ENCODE results near the gene SFI1. TPM values are rescaled to one million over a fixed set of nuclear protein-coding genes. Genes with fewer than 3 reads are reported as not detected.
A peak's percentile ranks its signal among the peaks of the same experiment; 100 is the strongest.

SFI1 gene
- total RNA-seq, 4 donors from 2014 or later, result 31.1 to 57.6 (median 43.1) TPM

DNA sequence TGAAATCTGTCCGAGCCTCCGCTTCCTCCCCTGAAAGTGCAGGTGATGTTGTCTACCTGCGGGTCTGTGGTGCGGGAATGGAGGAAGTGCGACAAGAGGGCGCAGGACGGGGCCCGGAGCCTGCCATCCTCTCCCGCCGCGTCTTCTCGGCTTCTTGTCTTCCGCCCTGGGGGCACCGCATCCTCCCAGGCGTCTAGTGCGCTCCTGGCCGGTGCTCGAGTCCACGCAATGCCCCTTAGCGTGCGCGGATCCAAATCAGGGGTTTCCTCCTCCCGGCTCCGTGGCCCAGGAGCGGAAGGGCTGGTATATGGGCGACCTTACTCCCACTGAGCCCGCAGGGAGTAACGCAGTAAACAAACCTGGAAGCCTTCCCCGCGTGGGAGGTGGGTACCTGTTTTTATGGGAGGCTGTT, 405 bp downstream of the SFI1 start:
- no peaks in the 10 kb centered on the region for H3K36me3 ChIP-seq
- no peaks in the 10 kb centered on the region for H3K27me3 ChIP-seq
- peak overlapping the region; percentile 30 to 82 (median 50) for H3K4me3 ChIP-seq (replicated peaks in 1 of 3)
- H3K27ac ChIP-seq, result peak overlapping the region; percentile 32 to 87 (median 80)
- H3K4me1 ChIP-seq, result peaks cover 15 to 17% of the 10 kb centered on the region in 2 donors
- WGBS, 2 donors, result 2% methylated on average over 25 of the region's 30 CpGs; no CpG with 5 or more reads in 1 of the 2 donors
- DNase-seq, result peak in 1 of 2 donors; percentile 26
- intact Hi-C loops (cut with DNase I), result loop anchor here (10.0 kb wide), 2 partner anchors 138 to 152 kb away; partner anchors contain the start of gene PATZ1
- TF ChIP-seq, protein P1, sequence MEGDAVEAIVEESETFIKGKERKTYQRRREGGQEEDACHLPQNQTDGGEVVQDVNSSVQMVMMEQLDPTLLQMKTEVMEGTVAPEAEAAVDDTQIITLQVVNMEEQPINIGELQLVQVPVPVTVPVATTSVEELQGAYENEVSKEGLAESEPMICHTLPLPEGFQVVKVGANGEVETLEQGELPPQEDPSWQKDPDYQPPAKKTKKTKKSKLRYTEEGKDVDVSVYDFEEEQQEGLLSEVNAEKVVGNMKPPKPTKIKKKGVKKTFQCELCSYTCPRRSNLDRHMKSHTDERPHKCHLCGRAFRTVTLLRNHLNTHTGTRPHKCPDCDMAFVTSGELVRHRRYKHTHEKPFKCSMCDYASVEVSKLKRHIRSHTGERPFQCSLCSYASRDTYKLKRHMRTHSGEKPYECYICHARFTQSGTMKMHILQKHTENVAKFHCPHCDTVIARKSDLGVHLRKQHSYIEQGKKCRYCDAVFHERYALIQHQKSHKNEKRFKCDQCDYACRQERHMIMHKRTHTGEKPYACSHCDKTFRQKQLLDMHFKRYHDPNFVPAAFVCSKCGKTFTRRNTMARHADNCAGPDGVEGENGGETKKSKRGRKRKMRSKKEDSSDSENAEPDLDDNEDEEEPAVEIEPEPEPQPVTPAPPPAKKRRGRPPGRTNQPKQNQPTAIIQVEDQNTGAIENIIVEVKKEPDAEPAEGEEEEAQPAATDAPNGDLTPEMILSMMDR (IDR thresholded peaks at IDR 0.05), result no peak
- TF ChIP-seq POLR2A (IDR thresholded peaks at IDR 0.05), result no peak
- no peaks in the 10 kb centered on the region for H3K9me3 ChIP-seq

DNA sequence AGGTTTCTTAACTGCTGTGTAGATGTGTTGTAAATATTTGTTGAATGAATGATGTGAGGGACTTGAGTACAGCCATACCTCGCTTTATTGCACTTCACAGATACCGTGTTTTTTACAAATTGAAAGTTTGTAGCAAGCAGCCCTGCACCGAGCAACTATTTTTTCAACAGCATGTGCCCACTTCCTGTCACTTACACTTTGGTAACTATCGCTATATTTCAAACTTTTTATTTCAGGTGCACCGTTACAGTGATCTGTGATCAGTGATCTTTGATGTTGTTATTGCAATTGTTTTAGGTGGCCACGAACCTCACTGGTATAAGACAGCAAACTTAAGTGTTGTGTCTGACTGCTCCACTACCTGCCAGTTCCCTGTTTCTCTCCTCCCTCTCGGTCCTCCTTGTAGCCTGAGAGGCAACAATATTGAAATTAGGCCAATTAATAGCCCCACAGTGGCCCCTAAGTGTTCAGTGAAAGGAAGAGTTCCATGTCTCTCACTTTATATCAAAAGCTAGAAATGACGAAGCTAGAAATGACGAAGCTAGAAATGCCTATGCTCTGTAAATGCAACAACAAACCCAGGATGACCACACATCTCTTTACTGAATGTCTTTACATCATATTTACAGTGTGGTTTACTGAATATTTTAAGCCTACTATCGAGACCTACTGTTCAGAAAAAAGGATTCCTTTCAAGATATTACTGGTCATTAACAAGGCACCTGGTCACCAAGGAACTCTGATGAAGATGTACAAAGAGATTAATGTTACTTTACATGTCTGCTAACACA, 1.0 kb downstream of the SFI1 start:
- peak overlapping the region in 1 of 3 donors; percentile 80 for H3K27ac ChIP-seq
- WGBS, 2 donors, result 86 to 90% methylated on average over 10 of the region's 10 CpGs
- peak overlapping the region in 2 of 3 donors; percentile 50 to 82 for H3K4me3 ChIP-seq (replicated peaks in 1 of 3)
- DNase-seq, result no peak
- H3K9me3 ChIP-seq, result no peaks in the 10 kb centered on the region
- H3K36me3 ChIP-seq, result no peaks in the 10 kb centered on the region
- peaks cover 15 to 17% of the 10 kb centered on the region in 2 donors for H3K4me1 ChIP-seq
- no peaks in the 10 kb centered on the region for H3K27me3 ChIP-seq
- no peak for TF ChIP-seq POLR2A (IDR thresholded peaks at IDR 0.05)
- TF ChIP-seq, protein P1 (IDR thresholded peaks at IDR 0.05), result no peak
- intact Hi-C loops (cut with DNase I), result loop anchor here (10.0 kb wide), 2 partner anchors 137 to 153 kb away; partner anchors contain the start of gene PATZ1

DNA sequence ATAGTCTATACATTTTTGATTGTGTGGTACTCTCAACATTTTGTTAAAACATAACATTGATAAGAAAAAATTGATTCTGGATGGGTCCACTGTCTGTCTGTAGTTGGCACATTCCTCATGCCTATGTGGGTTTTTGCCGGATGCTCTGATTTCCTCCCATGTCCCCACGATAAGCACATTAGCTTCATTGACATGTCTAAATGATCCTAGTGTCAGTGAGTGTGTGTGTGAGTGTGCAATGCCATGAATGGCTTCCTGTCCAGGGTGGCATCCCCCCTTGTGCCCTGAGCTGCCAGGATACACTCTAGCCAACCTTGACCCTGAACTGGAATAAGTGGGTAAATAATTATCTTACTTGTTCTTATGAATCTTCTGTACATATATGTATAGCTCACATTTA, 5.4 kb downstream of the SFI1 start:
- no peak overlapping the region for H3K4me3 ChIP-seq (replicated peaks in 1 of 3)
- no peaks in the 10 kb centered on the region for H3K36me3 ChIP-seq
- no peak overlapping the region for H3K27ac ChIP-seq
- 88 to 91% methylated on average over 2 of the region's 2 CpGs for WGBS, 2 donors
- TF ChIP-seq POLR2A (IDR thresholded peaks at IDR 0.05), result no peak
- TF ChIP-seq, protein P1 (IDR thresholded peaks at IDR 0.05), result no peak
- intact Hi-C loops (cut with DNase I), result no loop called here
- peaks cover 0 to 5% of the 10 kb centered on the region in 2 donors for H3K4me1 ChIP-seq
- H3K9me3 ChIP-seq, result no peaks in the 10 kb centered on the region
- no peaks in the 10 kb centered on the region for H3K27me3 ChIP-seq
- DNase-seq, result no peak

DNA sequence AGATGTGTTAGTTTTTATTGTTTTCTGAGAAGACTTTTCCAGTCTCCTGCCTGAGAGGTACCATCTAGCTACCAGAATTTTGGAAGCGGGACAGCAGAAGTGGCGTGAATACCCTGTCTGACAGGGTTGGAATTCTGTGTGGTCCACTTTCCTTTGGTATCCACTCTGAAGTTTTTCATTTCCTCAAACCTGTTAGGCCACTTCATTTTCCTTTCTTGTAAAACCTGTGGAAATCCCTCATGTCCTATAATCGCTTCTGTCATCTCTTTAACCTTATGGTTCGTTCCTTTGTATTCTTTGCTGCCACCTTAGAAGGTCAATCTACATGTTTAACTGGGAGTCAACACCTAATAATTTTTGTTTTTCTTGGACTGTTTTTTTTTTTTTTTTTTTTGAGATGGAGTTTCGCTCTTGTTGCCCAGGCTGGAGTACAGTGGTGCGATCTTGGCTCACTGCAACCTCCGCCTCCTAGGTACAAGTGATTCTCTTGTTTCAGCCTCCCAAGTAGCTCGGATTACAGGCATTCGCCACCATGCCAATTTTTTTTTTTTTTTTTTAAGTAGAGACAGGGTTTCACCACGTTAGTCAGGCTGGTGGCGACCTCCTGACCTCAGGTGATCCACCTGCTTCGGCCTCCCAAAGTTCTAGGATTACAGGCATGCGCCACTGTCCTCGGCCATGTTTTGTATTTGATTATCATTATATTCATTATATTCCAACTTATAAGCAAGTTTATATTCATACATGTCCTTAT, 7.1 kb downstream of the SFI1 start:
- WGBS, 2 donors, result 79 to 82% methylated on average over 14 of the region's 14 CpGs
- Histone ChIP-seq H3K9me3 (no peaks in the 10 kb centered on the region), H3K4me1 (no peaks in the 10 kb centered on the region), H3K27me3 (no peaks in the 10 kb centered on the region), H3K27ac (no peak overlapping the region), H3K36me3 (no peaks in the 10 kb centered on the region), H3K4me3 (replicated peaks in 1 of 3) (no peak overlapping the region)
- no peak for TF ChIP-seq POLR2A (IDR thresholded peaks at IDR 0.05)
- TF ChIP-seq, protein P1 (IDR thresholded peaks at IDR 0.05), result no peak
- DNase-seq, result peak; percentile 12 to 19
- intact Hi-C loops (cut with DNase I), result no loop called here

All from thyroid gland (tissue), 4 donors.